HG02943 (cell line): ENCODE data around the gene TNNT3.

Experiments
- ATAC-seq: cut with Tn5 transposase; IDR thresholded peaks from one replicate; pipeline ENCODE4 v1.9.1; 2021; ENCODE audit warnings: mild to moderate bottlenecking, low read depth, moderate library complexity; ENCODE audit not compliant: unreplicated experiment

The TNNT3 gene

DNA sequence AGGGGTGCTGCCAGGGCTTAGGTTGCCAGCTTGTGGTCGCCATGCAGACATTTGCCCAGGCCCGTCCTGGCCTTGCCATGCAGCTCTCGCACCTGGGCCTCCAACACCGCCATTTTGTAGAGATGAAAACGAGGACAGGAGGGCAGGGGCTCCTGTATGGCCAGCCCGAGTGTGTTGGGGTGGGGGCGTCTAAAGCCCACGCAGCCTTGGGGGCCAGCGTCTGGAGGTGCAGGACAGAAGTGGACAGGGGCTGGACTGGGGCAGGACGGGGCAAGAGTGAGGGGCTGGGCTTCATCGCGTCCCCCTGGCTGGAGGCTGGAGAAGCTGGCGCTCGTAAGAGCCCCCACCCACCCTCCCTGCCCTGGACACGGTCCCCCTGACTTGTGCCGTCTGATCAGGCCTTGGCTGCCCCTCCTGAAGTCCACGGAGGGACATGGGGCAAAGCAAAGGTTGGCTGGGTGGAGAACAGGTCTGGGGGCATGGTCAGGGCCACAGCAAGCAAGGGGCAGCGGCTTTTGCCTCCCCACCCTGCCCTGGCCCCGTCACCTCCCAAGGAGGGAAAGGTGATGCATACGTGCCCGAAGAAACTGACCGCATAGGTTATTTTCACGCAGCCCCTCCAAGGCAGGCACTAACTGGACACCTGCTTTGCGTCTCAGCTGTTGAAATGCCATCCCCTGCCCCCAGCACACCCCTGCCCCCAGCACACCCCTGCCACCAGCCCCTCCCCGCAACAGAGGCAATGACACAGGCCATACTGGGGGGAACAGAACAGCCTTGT lies 815 bp downstream of the TNNT3 start:
- ATAC-seq, result no peak

DNA sequence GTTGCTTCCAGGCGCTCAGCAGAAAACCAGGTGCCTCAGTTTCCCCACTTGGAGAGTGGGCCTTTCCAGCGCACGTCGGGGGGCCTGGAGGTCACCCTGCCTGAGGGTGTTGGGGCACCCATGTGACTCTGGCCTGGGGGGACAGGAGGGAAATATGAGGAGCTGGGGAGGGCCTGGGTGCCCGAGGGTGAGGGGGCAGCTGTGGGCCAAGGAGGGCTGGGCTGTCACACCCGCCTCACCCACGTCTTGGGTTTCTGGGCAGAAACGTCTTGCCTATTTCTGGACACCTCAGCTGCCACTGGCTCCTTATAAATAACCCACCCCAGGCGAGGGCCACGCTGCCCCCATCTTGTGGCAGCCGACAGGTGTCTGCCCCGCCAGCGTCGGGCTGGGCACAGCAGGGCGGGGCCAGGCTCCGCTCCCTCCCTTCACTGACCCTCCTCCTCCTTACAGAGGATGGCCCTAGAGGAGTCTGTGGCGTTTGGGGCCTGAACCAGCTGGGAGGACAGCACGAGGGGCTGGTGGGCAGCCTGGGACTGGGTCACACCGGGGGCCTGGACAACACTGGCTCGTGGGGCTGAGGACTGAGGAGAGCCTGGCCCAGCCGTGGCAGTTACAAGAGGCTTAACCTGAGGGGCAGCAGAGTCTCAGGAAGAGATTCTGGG lies 1.5 kb downstream of the TNNT3 start:
- no peak for ATAC-seq

DNA sequence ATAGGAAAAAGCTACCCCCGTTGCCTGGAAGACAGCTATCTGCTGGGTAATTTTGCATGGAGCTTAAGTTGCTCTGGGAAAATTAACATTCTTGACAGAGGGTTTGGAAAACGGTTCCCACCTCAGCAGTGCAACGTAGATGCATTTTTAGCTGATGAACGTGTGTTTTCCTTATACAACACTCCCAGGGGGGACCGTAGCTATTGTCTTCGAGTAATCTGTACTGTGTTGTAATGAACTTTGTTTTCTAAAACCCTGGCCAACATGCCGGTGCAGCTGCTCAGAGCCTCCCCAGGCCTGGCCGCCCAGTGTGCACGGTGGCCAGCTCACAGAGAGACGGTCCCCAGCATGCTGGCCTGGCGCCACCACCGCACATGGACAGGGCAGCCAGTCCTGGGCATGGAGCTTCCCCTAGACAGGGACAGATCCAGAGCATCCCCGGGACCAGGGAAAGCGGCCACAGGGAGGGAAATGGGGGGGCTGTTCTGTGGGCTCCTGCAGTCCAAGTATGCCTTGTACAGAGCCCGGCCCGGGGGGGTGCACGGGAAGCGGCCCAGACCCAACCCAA lies 2.2 kb downstream of the TNNT3 start:
- no peak for ATAC-seq

DNA sequence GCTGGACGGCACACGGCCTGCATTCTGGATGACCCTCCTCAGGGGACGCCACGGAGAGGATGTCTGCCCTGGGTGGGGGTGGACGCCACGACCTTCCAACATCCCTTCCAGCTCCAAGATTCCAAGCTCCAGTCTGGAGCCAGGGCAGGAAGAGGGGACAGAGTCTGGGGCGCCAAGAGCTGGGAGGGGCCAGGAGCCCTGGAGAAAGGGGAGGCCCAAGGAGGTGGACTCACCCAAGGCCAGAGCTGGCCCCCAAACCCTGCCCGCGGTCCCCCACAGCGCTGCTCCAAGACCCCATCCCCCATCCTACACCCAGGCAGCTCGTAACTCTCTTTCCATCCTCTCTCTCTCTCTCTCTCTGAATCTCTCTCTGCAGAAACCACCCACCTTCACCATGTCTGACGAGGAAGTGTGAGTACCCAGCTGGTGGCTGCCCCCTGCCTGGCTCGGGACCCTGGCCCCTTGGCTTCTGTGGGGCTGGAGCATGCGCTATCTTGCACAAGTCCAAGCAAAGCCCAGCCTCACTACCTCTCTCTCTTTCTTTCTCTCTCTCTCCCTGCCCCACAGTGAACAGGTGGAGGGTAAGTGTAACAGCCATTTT lies 3.1 kb downstream of the TNNT3 start:
- ATAC-seq, result no peak

DNA sequence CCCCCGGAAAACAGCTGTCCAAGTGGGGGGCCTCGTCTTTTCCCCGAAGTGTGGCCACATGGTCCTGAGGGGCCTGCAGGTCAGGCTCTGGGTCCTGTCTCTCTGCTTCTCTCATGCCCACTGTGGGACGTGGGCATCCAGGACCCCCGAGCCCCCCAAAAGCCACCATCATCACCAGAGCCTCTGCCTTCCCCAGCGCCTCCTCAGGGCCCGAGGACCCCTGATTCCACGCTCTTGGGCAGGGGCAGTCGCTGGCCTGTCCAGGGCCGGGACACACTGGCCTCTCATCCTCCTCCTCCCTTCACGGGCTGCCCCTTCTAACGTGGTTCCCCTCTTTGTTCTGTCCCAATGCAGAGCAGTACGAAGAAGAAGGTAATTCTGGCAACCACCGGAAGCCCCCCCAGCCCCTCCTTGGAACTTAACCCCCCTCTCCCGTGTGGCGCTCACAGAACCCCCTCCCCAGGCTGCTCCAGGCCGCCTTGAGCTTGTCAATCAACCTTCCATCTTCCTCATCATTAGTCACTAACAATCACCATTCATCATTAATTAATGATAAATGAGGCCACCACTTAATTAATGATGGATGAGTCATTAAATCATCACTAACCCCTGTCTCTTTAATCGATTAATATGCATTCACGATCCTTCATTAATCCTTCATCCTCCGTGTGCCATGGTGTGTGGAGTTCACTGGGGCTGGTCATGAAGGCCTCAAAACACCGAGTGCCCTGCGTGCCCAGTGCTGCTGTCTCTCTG lies 3.9 kb downstream of the TNNT3 start:
- no peak for ATAC-seq

DNA sequence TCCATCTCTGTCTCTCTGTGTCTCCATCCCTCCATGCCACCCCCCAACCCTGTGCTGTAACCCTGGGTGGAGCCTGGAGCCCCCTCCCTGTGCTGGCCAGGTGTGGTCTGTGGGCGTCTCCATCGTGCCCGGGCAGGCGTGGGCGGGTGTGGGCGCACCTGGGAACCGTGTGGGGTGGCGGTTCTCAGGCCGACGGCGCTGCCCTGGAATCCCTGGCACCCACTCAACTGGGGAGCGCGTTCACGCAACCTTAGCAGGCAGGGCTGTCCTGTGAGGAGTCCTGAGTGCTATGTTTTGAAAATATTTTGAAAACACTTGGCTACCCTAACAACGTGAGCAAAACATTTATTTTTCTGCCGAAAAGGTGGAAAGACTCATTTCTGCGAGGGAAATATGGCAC lies 4.7 kb downstream of the TNNT3 start:
- ATAC-seq, result no peak

DNA sequence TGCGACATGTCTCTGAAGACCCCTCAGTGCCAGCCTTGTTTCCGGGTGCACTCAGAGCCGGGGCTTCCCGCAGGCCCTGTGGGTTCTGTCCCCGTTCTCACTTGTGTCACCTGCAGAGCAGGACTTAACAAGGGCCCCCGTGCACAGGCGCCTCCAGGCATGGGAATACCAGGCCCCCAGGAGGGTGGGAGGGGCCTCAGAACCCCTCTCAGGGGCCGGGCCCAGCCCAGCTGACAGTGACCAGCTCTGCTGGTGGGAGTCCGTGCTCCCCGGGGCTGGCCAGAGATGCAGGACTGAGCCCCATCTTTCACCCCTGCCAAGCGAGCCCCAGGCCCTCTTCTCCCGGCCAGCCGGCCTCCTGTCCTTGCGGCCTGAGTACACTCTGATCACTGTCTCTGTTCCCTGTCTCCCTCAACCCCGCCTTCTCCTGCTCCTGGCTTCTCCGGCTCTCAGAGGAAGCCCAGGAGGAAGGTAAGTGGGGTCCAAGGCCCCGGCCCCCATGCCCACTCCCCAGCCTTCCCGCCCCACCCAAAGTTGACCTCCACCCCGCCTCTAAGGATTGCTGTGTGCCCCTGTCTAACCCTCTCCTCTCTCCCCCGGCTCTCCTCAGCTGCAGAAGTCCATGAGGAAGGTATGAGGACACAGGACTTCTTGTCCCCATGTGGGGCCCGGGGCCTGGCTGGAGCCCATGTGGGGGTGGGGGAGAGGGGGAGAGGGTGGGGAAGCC lies 5.3 kb downstream of the TNNT3 start:
- no peak for ATAC-seq

DNA sequence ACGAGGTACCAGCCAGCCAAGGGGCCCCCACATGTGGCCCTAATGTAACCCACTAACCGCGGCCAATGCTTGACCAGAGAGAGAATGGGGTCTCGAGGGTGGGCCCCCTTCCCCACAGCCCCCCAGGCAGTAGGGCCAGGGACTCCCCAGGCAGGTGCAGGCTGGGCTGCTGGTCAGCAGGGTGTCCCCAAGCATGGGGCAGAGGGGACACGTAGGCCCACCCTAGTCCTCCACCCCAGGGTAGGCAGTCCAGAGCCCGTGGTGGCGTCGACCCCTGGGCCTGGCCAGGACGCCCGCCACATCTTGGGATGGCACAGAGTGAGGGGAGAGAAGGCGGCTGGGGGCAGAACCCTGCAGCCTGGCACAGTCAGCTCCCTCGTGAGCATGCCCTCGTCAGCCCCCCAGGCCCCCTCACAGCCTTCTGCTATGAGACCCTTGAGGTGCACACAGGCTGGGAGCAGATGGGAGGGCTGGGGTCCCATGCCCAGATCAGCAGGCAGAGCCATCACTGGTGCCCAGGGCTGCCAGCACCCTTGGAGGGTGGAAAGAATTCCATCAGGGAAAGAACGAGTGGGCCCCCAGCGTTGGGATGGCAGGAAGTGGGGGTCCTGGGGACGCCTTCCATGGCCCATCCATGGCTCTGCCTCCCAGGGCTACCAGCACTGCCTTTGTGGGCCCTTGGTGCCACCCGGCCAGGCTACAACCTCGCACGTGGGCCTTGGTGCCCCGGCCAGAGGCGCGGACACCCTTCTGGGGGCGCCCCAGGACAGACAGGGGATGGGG lies 6.1 kb downstream of the TNNT3 start:
- no peak for ATAC-seq

DNA sequence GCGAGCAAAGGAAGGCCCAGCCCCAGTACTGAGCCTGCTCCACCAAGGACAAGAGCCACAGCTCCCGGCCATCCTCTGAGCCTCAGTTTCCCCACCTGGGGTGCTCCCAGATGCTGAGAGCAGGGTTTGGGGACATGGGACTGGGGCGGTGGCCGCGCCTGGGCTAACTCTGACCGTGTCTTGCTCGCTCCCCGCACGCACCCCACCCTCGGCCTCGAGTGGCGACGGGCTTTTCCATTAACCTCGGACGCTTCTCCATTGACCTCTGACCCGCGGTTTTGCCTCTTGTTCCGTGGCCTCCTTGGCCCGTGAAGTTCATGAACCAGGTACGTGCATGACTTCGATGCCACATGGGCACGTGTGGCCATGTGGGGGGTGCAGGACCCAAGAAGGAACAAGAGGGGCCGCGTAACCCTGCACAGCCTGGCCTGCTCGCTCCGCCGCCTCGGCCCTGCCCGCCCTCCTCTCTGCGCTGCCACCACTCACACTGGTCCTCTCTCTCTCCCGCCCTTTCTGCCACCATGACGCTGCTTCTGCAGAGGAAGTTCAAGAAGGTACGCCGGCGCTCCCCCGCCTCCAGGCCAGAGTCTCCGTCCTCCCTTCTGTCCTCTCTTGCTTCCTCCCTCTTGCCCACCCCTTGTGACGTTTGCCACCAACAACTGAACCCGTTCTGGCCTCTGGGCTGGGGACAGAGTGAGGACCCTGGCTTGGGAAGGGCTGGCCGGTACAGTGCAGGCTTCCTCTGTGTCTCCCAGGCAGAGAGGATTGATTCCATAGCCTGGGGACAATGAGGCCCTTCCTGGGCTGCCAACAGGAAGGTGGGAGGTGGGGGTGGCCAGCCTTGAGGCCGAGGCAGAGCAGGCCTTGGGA lies 6.9 kb downstream of the TNNT3 start:
- no peak for ATAC-seq

DNA sequence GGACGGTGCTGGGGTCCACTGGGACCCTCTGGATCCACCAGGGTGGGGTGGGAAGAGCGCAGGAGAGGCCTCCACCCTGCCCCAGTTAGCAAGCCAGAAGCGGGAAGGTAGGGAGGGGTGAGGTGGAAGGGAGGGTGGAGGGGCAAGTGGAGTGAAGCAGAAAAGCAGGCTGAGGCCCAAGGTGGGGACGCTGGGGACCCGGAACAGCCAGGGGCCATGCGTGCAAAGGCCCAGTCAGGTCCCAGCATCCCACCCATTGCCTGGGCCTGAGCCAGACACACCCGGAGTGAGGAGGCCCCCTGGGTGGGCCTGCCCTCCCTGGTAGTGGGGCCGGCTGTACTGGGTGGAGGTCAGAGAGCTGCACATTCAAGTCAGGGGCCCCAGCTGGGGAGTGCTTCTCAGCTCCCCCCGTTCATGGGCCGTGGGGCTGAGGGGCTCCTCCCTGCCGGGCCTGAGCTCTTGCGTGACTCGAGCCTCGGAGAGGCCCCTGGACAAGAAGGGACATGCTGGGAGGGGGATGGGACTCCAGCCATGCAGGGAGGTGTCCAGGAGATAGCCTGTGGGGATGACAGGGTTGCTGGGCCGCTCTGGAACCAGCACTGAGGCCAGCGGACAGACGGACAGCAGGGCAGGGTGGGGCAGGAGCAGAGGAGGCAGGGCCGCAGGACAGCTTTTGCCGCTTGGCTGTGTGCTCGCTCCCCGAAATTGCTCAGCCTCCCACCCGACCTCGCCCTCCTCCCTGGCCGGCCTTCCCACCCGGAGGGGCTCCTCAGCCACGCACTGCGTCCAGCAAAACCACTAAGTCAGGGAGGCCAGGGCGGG lies 7.7 kb downstream of the TNNT3 start:
- no peak for ATAC-seq

DNA sequence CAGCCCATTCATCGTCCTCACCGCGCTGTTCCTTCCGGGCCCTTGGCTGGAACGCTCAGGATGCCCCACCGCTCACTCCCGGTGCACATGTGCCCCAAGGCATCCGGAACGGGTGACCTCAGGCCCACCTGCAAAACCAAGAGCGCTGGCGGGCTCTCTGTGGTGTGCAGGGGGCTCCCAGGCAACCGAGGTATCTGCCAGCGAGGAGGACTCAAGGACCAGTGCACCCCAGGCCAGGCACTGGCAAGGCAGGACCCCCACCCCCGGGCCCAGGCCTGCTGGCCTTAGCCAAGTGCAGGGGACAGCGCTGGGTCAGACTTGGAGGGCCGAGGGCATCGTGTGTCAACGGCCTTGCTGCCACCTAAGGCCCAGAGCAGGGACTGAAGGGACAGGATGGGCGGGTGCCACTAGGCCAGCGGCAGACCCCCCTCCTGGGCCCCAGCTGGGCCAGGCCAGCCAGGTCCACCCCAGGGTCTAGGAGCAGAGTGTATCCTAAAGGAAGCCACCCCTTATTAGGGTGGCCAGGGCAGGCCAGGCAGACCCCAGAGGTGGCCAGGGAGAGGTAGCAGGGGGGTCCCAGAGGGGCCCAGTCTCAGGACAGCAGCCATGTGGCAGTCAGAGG lies 8.5 kb downstream of the TNNT3 start:
- ATAC-seq, result no peak

DNA sequence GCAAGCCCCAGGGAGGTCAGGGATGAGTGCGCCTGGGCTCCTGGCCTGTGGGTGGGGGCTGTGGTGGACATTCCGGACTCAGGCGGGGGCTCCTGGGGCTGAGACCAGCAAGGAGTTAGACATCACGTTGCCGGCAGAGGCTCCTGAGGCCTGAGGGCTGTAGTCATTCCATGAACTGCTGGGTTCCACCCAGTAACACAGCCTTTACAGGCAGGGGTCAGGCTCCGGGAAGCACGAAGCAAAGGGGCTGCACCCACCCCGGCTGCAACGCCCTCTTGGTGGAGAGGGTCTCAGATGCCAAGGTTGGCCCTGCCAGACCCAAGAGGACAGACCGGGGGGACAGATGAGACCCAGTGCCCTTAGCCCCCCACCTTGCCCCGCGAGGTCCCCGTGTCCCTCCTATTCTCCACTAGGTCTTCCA lies 9.0 kb downstream of the TNNT3 start:
- no peak for ATAC-seq

DNA sequence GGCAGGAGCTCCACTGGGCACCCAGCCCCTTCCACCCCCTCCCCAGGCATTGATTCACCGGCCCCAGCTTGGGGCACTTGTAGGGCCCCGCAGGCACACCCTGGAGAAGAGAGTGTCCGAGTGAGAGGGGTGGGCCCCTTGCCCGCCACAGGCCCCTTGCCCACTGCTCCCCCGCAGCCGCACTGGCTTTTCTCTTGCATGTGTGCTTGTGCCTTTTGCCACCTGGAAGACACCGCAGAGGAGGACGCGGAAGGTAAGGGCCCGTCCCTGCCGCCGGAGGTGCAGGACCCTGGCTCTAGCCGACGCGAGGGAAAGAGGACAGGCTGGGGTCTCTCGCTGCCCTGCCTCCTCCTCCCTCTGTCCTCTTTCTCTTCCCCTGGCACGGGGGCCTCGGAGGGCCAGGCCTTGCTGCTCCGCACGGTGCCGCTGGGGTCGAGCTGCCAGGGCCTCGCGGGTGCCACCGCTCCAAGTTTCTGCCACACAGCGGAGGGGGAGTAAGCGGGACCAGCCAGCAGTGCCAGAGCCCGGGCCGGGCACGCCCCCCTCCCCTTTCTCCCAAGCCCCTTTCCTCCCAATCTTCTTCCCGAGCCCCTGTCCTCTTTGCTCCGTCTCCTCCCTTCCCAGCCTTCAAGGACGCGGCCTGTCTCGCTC lies 9.5 kb downstream of the TNNT3 start:
- no peak for ATAC-seq

DNA sequence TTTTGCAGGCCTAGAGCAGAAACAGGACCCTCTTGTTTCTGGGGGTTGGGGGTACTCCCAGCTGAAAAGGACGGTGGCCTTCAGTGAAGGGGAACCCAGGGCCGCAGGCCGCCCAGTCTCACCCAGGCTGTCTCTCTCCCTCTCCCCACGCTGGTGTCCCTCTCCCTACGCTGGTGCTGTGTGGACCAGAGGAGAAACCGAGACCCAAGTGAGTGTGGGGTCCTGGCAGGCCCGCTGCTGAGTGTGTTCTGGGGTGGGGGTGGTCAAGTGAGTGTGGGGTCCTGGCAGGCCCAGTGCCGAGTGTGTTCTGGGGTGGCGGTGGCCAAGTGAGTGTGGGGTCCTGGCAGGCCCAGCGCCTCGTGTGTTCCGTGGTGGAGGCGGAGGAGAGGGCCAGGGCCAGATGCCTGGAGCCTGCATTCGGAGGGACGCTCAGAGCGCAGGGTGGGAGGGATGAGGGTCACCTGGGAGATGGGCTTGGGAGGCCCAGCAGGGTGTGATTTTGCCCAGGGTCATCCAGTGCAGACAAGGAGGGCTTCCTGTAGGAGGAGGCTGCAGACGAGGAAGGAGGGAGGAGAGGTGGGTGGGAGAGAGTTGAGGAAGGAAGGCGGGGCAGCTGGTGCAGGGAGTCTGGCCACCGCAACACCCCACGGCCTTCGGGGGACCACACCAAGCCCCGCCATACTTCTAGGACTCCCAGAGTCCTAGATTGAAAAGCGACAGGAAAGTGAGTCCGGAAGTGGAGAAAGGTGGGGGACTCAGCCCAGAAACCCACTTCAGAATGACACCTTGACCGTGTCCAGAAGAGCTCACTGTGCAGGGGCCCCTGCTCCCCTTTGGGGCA lies 10.3 kb downstream of the TNNT3 start:
- no peak for ATAC-seq

DNA sequence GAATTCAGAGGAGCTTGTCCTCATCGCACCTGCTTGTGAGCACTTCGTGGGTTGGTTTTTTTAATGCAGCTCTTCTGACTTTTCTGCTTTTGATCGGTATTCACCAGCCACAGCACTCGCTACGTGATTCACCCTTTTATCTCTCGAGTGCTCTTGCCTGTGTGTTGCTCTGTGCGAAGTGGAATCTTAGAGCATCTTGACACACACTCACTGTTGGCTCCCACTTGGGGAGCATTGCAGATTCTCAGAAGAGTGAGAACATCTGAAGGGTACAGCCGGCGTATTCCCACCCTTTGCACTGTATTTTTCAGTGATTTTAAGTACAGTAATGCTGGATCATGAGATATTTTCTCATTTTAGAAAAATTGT lies 10.9 kb downstream of the TNNT3 start:
- no peak for ATAC-seq
